H1 (cell line): Measurements from ENCODE around the gene SCFD1. TPM values are rescaled to one million over a fixed set of nuclear protein-coding genes. Genes with fewer than 3 reads are reported as not detected.

Source experiments
- CTCF ChIA-PET: fragments of 300-600 bp; sonication (Branson Sonifier 250); formaldehyde crosslinking; loops from one replicate; lab custom pipeline; 2021; ENCODE audit not compliant: partially characterized antibody; lab: Charles Lee
- POLR2A ChIA-PET: fragments of 300-600 bp; sonication (Branson Sonifier 250); formaldehyde crosslinking; loops from one replicate; lab custom pipeline; 2021; ENCODE audit warnings: inconsistent platforms; ENCODE audit not compliant: partially characterized antibody; lab: Charles Lee
- DNase-seq, 2 experiments: peaks; one replicate each; pipeline versions ENCODE4 v3.0.0 to v3.0.0-alpha.2; 2010 to 2022; ENCODE audit warnings: low spot score in 2 of 2, low read depth in 1 of 2, mixed read lengths in 1 of 2
- FAIRE-seq: peaks from 2 replicates; lab custom pipeline; 2011; peaks lifted over from hg19 to GRCh38; lab: Jason Lieb, UNC
- H2AFZ ChIP-seq: 2 replicates; pipeline ENCODE4 v1.8.1; 2012; ENCODE audit warnings: low read length, inconsistent platforms
- H2AK5ac ChIP-seq: 2 replicates; pipeline ENCODE4 v1.6.1; 2013; ENCODE audit warnings: low read depth, low read length
- H2BK120ac ChIP-seq: replicated peaks from 2 replicates; pipeline ENCODE3; 2013; ENCODE audit warnings: low read depth, low read length, inconsistent platforms
- H2BK12ac ChIP-seq: 2 replicates; pipeline ENCODE4 v1.6.1; 2013; ENCODE audit warnings: low read depth, low read length
- H2BK15ac ChIP-seq: 2 replicates; pipeline ENCODE4 v1.6.1; 2013; ENCODE audit warnings: low read length
- H2BK20ac ChIP-seq: 2 replicates; pipeline ENCODE4 v1.6.1; 2013; ENCODE audit warnings: low read length
- H2BK5ac ChIP-seq: 2 replicates; pipeline ENCODE4 v1.6.1; 2013; ENCODE audit warnings: low read depth, low read length
- H3K14ac ChIP-seq: 2 replicates; pipeline ENCODE4 v1.6.1; 2013; ENCODE audit warnings: inconsistent platforms; ENCODE audit not compliant: insufficient read length
- H3K18ac ChIP-seq: 2 replicates; pipeline ENCODE4 v1.6.1; 2013; ENCODE audit warnings: low read length; ENCODE audit errors: extremely low read depth
- H3K23ac ChIP-seq: 2 replicates; pipeline ENCODE4 v1.6.1; 2013; ENCODE audit warnings: inconsistent platforms; ENCODE audit not compliant: insufficient read length
- H3K23me2 ChIP-seq: 2 replicates; pipeline ENCODE4 v1.6.1; 2013; ENCODE audit warnings: low read depth, low read length
- H3K27ac ChIP-seq: 2 replicates; pipeline ENCODE4 v1.6.1; 2011; ENCODE audit warnings: low read depth, low read length, inconsistent platforms
- H3K27me3 ChIP-seq, 4 experiments: replicated peaks in 1 of 4; 1 replicate in 1 of 4; 2 replicates in 3 of 4; pipeline versions ENCODE4 v1.6.1 to v1.8.1; 2011 to 2013; ENCODE audit warnings: low read length in 3 of 4, mild to moderate bottlenecking in 3 of 4, inconsistent platforms in 2 of 4, mixed read lengths in 2 of 4, moderate library complexity in 1 of 4; ENCODE audit not compliant: control insufficient read depth in 3 of 4, insufficient read depth in 3 of 4; ENCODE audit errors: extremely low read depth in 1 of 4
- H3K36me3 ChIP-seq, 4 experiments: 2 replicates each; pipeline versions ENCODE4 v1.6.1 to v1.8.1; 2011 to 2013; ENCODE audit warnings: mild to moderate bottlenecking in 4 of 4, low read length in 3 of 4, moderate library complexity in 2 of 4, control low read depth in 1 of 4, inconsistent platforms in 1 of 4; ENCODE audit not compliant: insufficient read depth in 4 of 4, control insufficient read depth in 2 of 4
- H3K4ac ChIP-seq: replicated peaks from 2 replicates; pipeline ENCODE3; 2013; ENCODE audit warnings: low read length, low read depth, mixed read lengths, inconsistent platforms; ENCODE audit not compliant: insufficient read length
- H3K4me1 ChIP-seq, 4 experiments: replicated peaks in 1 of 4; 1 replicate in 1 of 4; 2 replicates in 3 of 4; pipeline versions ENCODE4 v1.6.1 to v1.8.1; 2011 to 2013; ENCODE audit warnings: low read length in 3 of 4, inconsistent platforms in 2 of 4, mixed read lengths in 1 of 4; ENCODE audit not compliant: insufficient read depth in 4 of 4, control insufficient read depth in 3 of 4
- H3K4me2 ChIP-seq, 2 experiments: 2 replicates each; pipeline versions ENCODE4 v1.6.1 to v1.8.1; 2011 to 2013; ENCODE audit warnings: low read depth in 2 of 2, low read length in 2 of 2, control low read depth in 1 of 2, inconsistent platforms in 1 of 2, mild to moderate bottlenecking in 1 of 2; ENCODE audit not compliant: insufficient read depth in 1 of 2
- H3K4me3 ChIP-seq, 4 experiments: fragments of 200-600, 300-600 bp in 1 of 4; sonication (generic), shearing (Covaris generic), sonication (Bioruptor Twin) in 1 of 4; 2 replicates each; pipeline versions ENCODE4 v1.5.1 to v1.8.1; 2011 to 2016; ENCODE audit warnings: low read length in 4 of 4, low read depth in 3 of 4, control low read depth in 2 of 4, inconsistent platforms in 2 of 4, mild to moderate bottlenecking in 2 of 4, mixed read lengths in 1 of 4, moderate library complexity in 1 of 4; ENCODE audit not compliant: insufficient read depth in 2 of 4; ENCODE audit errors: extremely low read depth in 1 of 4
- H3K56ac ChIP-seq: replicated peaks from 2 replicates; pipeline ENCODE3; 2013; ENCODE audit warnings: low read depth, mild to moderate bottlenecking, mixed read lengths, low read length, inconsistent platforms; ENCODE audit not compliant: insufficient read length
- H3K79me1 ChIP-seq: 2 replicates; pipeline ENCODE4 v1.6.1; 2013; ENCODE audit warnings: low read depth, low read length, control low read depth
- H3K79me2 ChIP-seq, 2 experiments: 2 replicates each; pipeline versions ENCODE4 v1.6.1 to v1.8.1; 2012 to 2013; ENCODE audit warnings: low read length in 2 of 2, mild to moderate bottlenecking in 2 of 2, inconsistent platforms in 1 of 2; ENCODE audit not compliant: insufficient read depth in 2 of 2, control insufficient read depth in 1 of 2
- H3K9ac ChIP-seq, 4 experiments: replicated peaks in 1 of 4; 1 replicate in 1 of 4; 2 replicates in 3 of 4; pipeline versions ENCODE4 v1.6.1 to v1.8.1; 2011 to 2013; ENCODE audit warnings: low read depth in 3 of 4, low read length in 3 of 4, control low read depth in 2 of 4, mild to moderate bottlenecking in 2 of 4, moderate library complexity in 2 of 4, inconsistent platforms in 1 of 4; ENCODE audit errors: extremely low read depth in 1 of 4
- H3K9me3 ChIP-seq, 2 experiments: 2 replicates each; pipeline versions ENCODE4 v1.6.1 to v1.8.1; 2012 to 2013; ENCODE audit warnings: mild to moderate bottlenecking in 2 of 2, moderate library complexity in 2 of 2, control low read depth in 1 of 2, inconsistent platforms in 1 of 2, low read depth in 1 of 2, low read length in 1 of 2, mixed read lengths in 1 of 2; ENCODE audit not compliant: insufficient read depth in 2 of 2
- H4K20me1 ChIP-seq, 2 experiments: replicated peaks in 1 of 2; 2 replicates each; pipeline versions ENCODE3 to v1.8.1; 2011 to 2013; ENCODE audit warnings: inconsistent platforms in 2 of 2, low read length in 2 of 2, mild to moderate bottlenecking in 1 of 2; ENCODE audit not compliant: insufficient read depth in 2 of 2, control insufficient read depth in 1 of 2
- H4K5ac ChIP-seq: 2 replicates; pipeline ENCODE4 v1.6.1; 2013; ENCODE audit warnings: low read length, low read depth, mixed read lengths, inconsistent platforms; ENCODE audit not compliant: insufficient read length
- H4K8ac ChIP-seq: 2 replicates; pipeline ENCODE4 v1.8.0; 2013; ENCODE audit warnings: mild to moderate bottlenecking, moderate library complexity, low read length, inconsistent platforms; ENCODE audit not compliant: insufficient read depth; ENCODE audit errors: extremely low read depth
- H4K91ac ChIP-seq: replicated peaks from 2 replicates; pipeline ENCODE3; 2013; ENCODE audit warnings: low read length, mixed read lengths, inconsistent platforms; ENCODE audit not compliant: insufficient read length
- ASH2L ChIP-seq: fragments of 200-600, 300-600 bp; sonication (generic); IDR thresholded peaks from one replicate; pipeline ENCODE4 v1.7.1; 2017; ENCODE audit warnings: low read length
- CTCF ChIP-seq, 3 experiments: IDR thresholded peaks; 1 replicate in 2 of 3; 2 replicates in 1 of 3; pipeline versions ENCODE4 v1.5.1 to v1.6.1; 2011; ENCODE audit warnings: low read length in 3 of 3, mild to moderate bottlenecking in 3 of 3, inconsistent platforms in 2 of 3, low read depth in 1 of 3, moderate library complexity in 1 of 3; ENCODE audit not compliant: insufficient read depth in 1 of 3; ENCODE audit errors: control extremely low read depth in 1 of 3
- GTF2F1 ChIP-seq: IDR thresholded peaks from 2 replicates; pipeline ENCODE4 v1.6.1; 2012; ENCODE audit warnings: low read depth, low read length, improper control_type of control experiment, borderline replicate concordance
- POU5F1 ChIP-seq: IDR thresholded peaks from 2 replicates; pipeline ENCODE4 v1.6.1; 2011; ENCODE audit warnings: low read depth, mild to moderate bottlenecking, low read length, moderate library complexity
- WGBS, 2 experiments: shearing (Covaris generic) in 1 of 2; methylation state at CpG; one replicate each; pipeline versions ENCODE4 v1.1.6 to v1.1.7; 2013 to 2015; ENCODE audit warnings: low lambda C conversion rate in 2 of 2, mixed read lengths in 2 of 2, inconsistent platforms in 1 of 2, low coverage in 1 of 2, missing lambda C conversion rate in 1 of 2; ENCODE audit not compliant: insufficient replicate concordance in 2 of 2, insufficient coverage in 1 of 2, insufficient read length in 1 of 2; ENCODE audit errors: extremely low coverage in 1 of 2, missing lambda C conversion rate in 1 of 2; 5-methylcytosine and 5-hydroxymethylcytosine counted together
- polyA plus RNA-seq, 7 experiments: library from polyadenylated mRNA; depleted of rRNA in 3 of 7; stranded (reverse) in 5 of 7; unstranded in 2 of 7; fragments of >200 nt in 5 of 7; fragments of 200-250 nt in 2 of 7; gene quantifications; 1 replicate in 5 of 7; 2 replicates in 1 of 7; 4 replicates in 1 of 7; pipeline versions ENCODE4 v1.2.1 to v1.2.3, GENCODE V29; 2011 to 2013; ENCODE audit warnings: missing spikeins in 2 of 7, mixed read lengths in 2 of 7
- total RNA-seq: library from RNA; stranded (reverse); fragmentation: NEBNext Ultra II Directional; extraction: Animal tissue kit (Norgen Biotek cat#: 25700); gene quantifications from 2 replicates; pipeline ENCODE4 v1.2.1, GENCODE V29; 2021

SCFD1 gene
- total and polyA plus RNA-seq, 2 of the 8 experiments (the other 6 are each of a cell fraction or from before 2014, with no cell fraction given), result 32.8 to 64.5 TPM

- CTCF ChIA-PET, result interaction anchor here (0.7 to 2.0 kb wide), 11 partner anchors 10 to 132 kb away, joined by 3 to 16 read pairs (median 4); no protein-coding TSS in a partner anchor
- H3K79me2 ChIP-seq, result no peaks in the 10 kb centered on the region; a peak in 1 of 4 replicates
- no peak overlapping the region for H2BK20ac ChIP-seq
- H3K56ac ChIP-seq, result no peak overlapping the region
- POLR2A ChIA-PET, result no interaction called here
- no peaks in the 10 kb centered on the region for H3K4me1 ChIP-seq
- no peak overlapping the region for H4K91ac ChIP-seq
- no peak overlapping the region for H3K23ac ChIP-seq
- H3K18ac ChIP-seq, result no peak overlapping the region
- no peaks in the 10 kb centered on the region; the same call in 1 of the 2 replicates for H3K79me1 ChIP-seq
- H2BK5ac ChIP-seq, result no peak overlapping the region
- no peak overlapping the region for H2AFZ ChIP-seq
- no peak for TF ChIP-seq GTF2F1
- no peak for TF ChIP-seq ASH2L
- no peak for TF ChIP-seq POU5F1
- TF ChIP-seq CTCF (IDR thresholded peaks at IDR 0.05; ENCODE audit: control extremely low read depth in 1 of 3, insufficient read depth in 1 of 3, low read depth in 1 of 3, low read length in 3 of 3), result peak in 1 of 3 experiments; percentile 42; a peak in 2 of 4 replicates
- no peak overlapping the region for H3K14ac ChIP-seq
- no peak overlapping the region for H3K27ac ChIP-seq
- no peak overlapping the region for H3K9ac ChIP-seq
- no peaks in the 10 kb centered on the region for H3K23me2 ChIP-seq
- H2AK5ac ChIP-seq, result no peak overlapping the region
- H4K8ac ChIP-seq, result no peak overlapping the region
- no peaks in the 10 kb centered on the region for H4K20me1 ChIP-seq
- H3K27me3 ChIP-seq, result no peaks in the 10 kb centered on the region
- H4K5ac ChIP-seq, result no peak overlapping the region
- WGBS, 2 experiments, result 57% methylated on average over 2 of the region's 2 CpGs; no CpG with 5 or more reads in 1 of the 2 experiments
- H3K9me3 ChIP-seq, result no peaks in the 10 kb centered on the region
- DNase-seq (no peak), FAIRE-seq (no peak)
- H3K4me3 ChIP-seq, result no peak overlapping the region
- no peak overlapping the region for H3K4ac ChIP-seq
- H2BK15ac ChIP-seq, result no peak overlapping the region
- no peak overlapping the region for H2BK120ac ChIP-seq
- no peak overlapping the region for H2BK12ac ChIP-seq
- peaks cover 0 to 12% (median 0%) of the 10 kb centered on the region in 4 experiments; a peak in 1 of 8 replicates for H3K36me3 ChIP-seq
- H3K4me2 ChIP-seq, result no peak overlapping the region
Measured at GRCh38 chr14:30681752-30682355, 59.7 kb downstream of the SCFD1 start.
